ENCODE results near the gene ASIC3. TPM values are rescaled to one million over a fixed set of nuclear protein-coding genes. Genes with fewer than 3 reads are reported as not detected.

Gene ASIC3
- total and polyA plus RNA-seq, 2 donors (not counting 3 experiments of a cell fraction or from before 2014, with no cell fraction given): 0.69 to 0.70 TPM

DNA sequence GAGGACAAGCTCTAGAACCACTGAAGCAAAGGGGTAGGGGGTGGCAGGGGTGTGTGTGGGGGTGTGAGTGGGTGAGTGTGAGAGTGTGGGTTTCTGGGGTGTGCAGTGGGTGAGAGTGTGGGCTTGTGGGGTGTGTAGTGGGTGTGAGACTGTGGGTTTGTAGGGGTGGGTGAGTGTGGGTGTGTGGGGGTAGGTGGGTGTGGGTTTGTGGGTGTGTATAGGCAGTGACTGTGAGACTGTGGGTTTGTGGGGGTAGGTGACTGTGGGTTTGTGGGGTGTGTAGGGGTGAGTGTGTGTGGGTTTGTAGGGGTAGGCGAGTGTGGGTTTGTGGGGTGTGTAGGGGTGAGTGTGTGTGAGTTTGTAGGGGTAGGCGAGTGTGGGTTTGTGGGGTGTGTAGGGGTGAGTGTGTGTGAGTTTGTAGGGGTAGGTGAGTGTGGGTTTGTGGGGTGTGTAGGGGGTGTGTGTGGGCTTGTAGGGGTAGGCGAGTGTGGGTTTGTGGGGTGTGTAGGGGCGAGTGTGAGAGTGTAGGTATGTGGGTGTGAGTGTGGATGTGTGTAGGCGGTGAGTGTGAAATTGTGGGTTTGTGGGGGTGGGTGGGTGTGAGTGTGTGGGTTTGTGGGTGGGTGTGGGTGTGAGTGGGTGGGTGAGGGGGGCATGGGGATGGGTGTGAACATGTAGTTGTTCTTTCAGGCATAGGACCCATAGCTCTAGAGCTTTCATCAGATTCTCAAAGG, 48.7 kb upstream of the ASIC3 start:
- CTCF ChIA-PET: interaction anchor here (1.0 kb wide), 1 partner anchor 10 kb away, joined by 3 read pairs; no protein-coding TSS in a partner anchor
- DNase-seq (ENCODE audit: low read depth, low spot score) (no peak), FAIRE-seq (no peak)
- peaks cover 0 to 37% of the 10 kb centered on the region in 2 experiments for H3K36me3 ChIP-seq (ENCODE audit: control insufficient read depth in 2 of 2, extremely low read depth in 1 of 2, insufficient read depth in 2 of 2, low read length in 2 of 2)
- no peak overlapping the region for H3K4me2 ChIP-seq (ENCODE audit: insufficient read depth, low read length)
- H3K27me3 ChIP-seq (ENCODE audit: control insufficient read depth in 2 of 2, insufficient read depth in 2 of 2, low read length in 2 of 2): no peaks in the 10 kb centered on the region
- no TSS peak for BruUV-seq (replicated peaks)
- H3K4me3 ChIP-seq (replicated peaks in 1 of 3; ENCODE audit: insufficient read depth in 1 of 3, low read depth in 1 of 3, low read length in 3 of 3): no peak overlapping the region
- no peak overlapping the region for H2AFZ ChIP-seq (ENCODE audit: low read depth, low read length)
- intact Hi-C loops (cut with micrococcal nuclease): no loop called here
- H3K79me2 ChIP-seq (ENCODE audit: control insufficient read depth, insufficient read depth, low read length): peaks cover 6% of the 10 kb centered on the region
- H4K20me1 ChIP-seq (replicated peaks; ENCODE audit: control insufficient read depth, extremely low read depth, insufficient read depth, low read length): no peaks in the 10 kb centered on the region
- POLR2A ChIA-PET: no interaction called here
- no peaks in the 10 kb centered on the region for H3K9me3 ChIP-seq (replicated peaks; ENCODE audit: control insufficient read depth, insufficient read depth, low read length)
- TF ChIP-seq MYC (IDR thresholded peaks at IDR 0.05; ENCODE audit: low read depth, low read length) (no peak), POLR2AphosphoS5 (IDR thresholded peaks at IDR 0.05; ENCODE audit: insufficient read depth, low read depth, low read length) (no peak)
- no peak overlapping the region for H3K9ac ChIP-seq (replicated peaks; ENCODE audit: extremely low read depth, insufficient read depth, low read length)
- dilution Hi-C loops (cut with MboI; ENCODE audit: extremely low pct_ligation_motif_present, low sequenced_read_pairs): no loop called here
- H3K9me1 ChIP-seq (replicated peaks; ENCODE audit: control insufficient read depth, extremely low read depth, insufficient read depth, low read length): no peaks in the 10 kb centered on the region
- H3K4me1 ChIP-seq (ENCODE audit: control insufficient read depth, extremely low read depth, insufficient read depth, low read length): peaks cover 34% of the 10 kb centered on the region
- H3K27ac ChIP-seq (ENCODE audit: insufficient read depth, low read depth, low read length): no peak overlapping the region

DNA sequence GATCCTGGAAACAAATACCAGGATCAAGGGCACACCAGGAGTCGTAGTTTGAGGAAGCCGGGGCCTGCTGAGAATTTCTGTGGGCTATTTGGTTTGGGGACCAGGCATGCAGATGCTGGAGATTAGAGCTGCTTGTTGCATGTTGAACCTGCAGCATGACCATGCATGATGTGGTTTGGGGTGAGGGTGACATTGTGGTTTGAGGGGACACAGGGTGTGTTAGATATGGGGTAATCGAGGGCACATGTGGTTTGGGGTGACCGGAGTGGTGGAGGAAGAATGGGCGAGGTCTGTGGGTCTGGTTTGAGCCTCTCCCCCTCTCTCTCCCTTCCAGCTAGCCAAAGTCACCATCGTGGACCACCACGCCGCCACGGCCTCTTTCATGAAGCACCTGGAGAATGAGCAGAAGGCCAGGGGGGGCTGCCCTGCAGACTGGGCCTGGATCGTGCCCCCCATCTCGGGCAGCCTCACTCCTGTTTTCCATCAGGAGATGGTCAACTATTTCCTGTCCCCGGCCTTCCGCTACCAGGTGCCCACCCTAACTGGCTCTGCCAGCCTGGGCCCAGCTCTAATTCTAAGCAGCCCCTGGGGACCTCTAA, 47.3 kb upstream of the ASIC3 start:
- FAIRE-seq: no peak
- H3K79me2 ChIP-seq (ENCODE audit: control insufficient read depth, insufficient read depth, low read length): no peaks in the 10 kb centered on the region
- H3K4me1 ChIP-seq (ENCODE audit: control insufficient read depth, extremely low read depth, insufficient read depth, low read length): peaks cover 28% of the 10 kb centered on the region
- dilution Hi-C loops (cut with MboI; ENCODE audit: extremely low pct_ligation_motif_present, low sequenced_read_pairs) (no loop called here), intact Hi-C loops (cut with micrococcal nuclease) (no loop called here)
- no peak overlapping the region for H3K9ac ChIP-seq (replicated peaks; ENCODE audit: extremely low read depth, insufficient read depth, low read length)
- CTCF ChIA-PET: interaction anchor here (1.0 kb wide), 2 partner anchors 9 to 17 kb away, joined by 3 read pairs; no protein-coding TSS in a partner anchor
- no peak for DNase-seq (ENCODE audit: low read depth, low spot score)
- H3K36me3 ChIP-seq (ENCODE audit: control insufficient read depth in 2 of 2, extremely low read depth in 1 of 2, insufficient read depth in 2 of 2, low read length in 2 of 2): peaks cover 0 to 45% of the 10 kb centered on the region in 2 experiments
- H3K9me1 ChIP-seq (replicated peaks; ENCODE audit: control insufficient read depth, extremely low read depth, insufficient read depth, low read length): no peaks in the 10 kb centered on the region
- TF ChIP-seq EZH2 (IDR thresholded peaks at IDR 0.05; ENCODE audit: borderline replicate concordance, low read depth, low read length, severe bottlenecking) (no peak), POLR2AphosphoS5 (IDR thresholded peaks at IDR 0.05; ENCODE audit: insufficient read depth, low read depth, low read length) (no peak), FOS (IDR thresholded peaks at IDR 0.05; ENCODE audit: borderline replicate concordance, insufficient read depth, low read length) (no peak), POLR2A (IDR thresholded peaks at IDR 0.05; ENCODE audit: low read depth, low read length) (no peak)
- TF ChIP-seq, protein P1, sequence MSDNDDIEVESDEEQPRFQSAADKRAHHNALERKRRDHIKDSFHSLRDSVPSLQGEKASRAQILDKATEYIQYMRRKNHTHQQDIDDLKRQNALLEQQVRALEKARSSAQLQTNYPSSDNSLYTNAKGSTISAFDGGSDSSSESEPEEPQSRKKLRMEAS (IDR thresholded peaks at IDR 0.05; ENCODE audit: insufficient read depth, insufficient read length): no peak
- TF ChIP-seq, protein P2, sequence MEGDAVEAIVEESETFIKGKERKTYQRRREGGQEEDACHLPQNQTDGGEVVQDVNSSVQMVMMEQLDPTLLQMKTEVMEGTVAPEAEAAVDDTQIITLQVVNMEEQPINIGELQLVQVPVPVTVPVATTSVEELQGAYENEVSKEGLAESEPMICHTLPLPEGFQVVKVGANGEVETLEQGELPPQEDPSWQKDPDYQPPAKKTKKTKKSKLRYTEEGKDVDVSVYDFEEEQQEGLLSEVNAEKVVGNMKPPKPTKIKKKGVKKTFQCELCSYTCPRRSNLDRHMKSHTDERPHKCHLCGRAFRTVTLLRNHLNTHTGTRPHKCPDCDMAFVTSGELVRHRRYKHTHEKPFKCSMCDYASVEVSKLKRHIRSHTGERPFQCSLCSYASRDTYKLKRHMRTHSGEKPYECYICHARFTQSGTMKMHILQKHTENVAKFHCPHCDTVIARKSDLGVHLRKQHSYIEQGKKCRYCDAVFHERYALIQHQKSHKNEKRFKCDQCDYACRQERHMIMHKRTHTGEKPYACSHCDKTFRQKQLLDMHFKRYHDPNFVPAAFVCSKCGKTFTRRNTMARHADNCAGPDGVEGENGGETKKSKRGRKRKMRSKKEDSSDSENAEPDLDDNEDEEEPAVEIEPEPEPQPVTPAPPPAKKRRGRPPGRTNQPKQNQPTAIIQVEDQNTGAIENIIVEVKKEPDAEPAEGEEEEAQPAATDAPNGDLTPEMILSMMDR (IDR thresholded peaks at IDR 0.05; ENCODE audit: extremely low read depth in 1 of 2, insufficient read depth in 1 of 2, low read depth in 1 of 2, low read length in 2 of 2): no peak
- no peak overlapping the region for H3K4me2 ChIP-seq (ENCODE audit: insufficient read depth, low read length)
- H2AFZ ChIP-seq (ENCODE audit: low read depth, low read length): no peak overlapping the region
- no peaks in the 10 kb centered on the region for H4K20me1 ChIP-seq (replicated peaks; ENCODE audit: control insufficient read depth, extremely low read depth, insufficient read depth, low read length)
- H3K4me3 ChIP-seq (replicated peaks in 1 of 3; ENCODE audit: insufficient read depth in 1 of 3, low read depth in 1 of 3, low read length in 3 of 3): no peak overlapping the region
- H3K9me3 ChIP-seq (replicated peaks; ENCODE audit: control insufficient read depth, insufficient read depth, low read length): no peaks in the 10 kb centered on the region
- no TSS peak for BruUV-seq (replicated peaks)
- POLR2A ChIA-PET: no interaction called here
- H3K27me3 ChIP-seq (ENCODE audit: control insufficient read depth in 2 of 2, insufficient read depth in 2 of 2, low read length in 2 of 2): no peaks in the 10 kb centered on the region
- H3K27ac ChIP-seq (ENCODE audit: insufficient read depth, low read depth, low read length): no peak overlapping the region

Measured in endothelial cell of umbilical vein (primary cell).